T-helper 1 cell treated with Interleukin-12 subunit alpha and Interleukin-12 subunit beta and Interleukin-4 antibody, amounts not matched to agents 30 μg/mL and 1 μg/mL, for 36 hours (primary cell): ENCODE data around the gene IL4R.

ENCODE experiments used
- H3K27ac Mint-ChIP-seq: one replicate; pipeline ENCODE4 v1.8.0; 2021; ENCODE audit warnings: mild to moderate bottlenecking, mixed read lengths
- H3K27me3 Mint-ChIP-seq: one replicate; pipeline ENCODE4 v1.8.0; 2021; ENCODE audit warnings: low read depth, mixed read lengths
- H3K36me3 Mint-ChIP-seq: one replicate; pipeline ENCODE4 v1.8.0; 2021; ENCODE audit warnings: low read depth, mixed read lengths
- H3K4me1 Mint-ChIP-seq: one replicate; pipeline ENCODE4 v1.8.0; 2021; ENCODE audit warnings: low read depth, mixed read lengths
- H3K4me3 Mint-ChIP-seq: one replicate; pipeline ENCODE4 v1.8.0; 2021; ENCODE audit warnings: mild to moderate bottlenecking, moderate library complexity, mixed read lengths
- H3K9me3 Mint-ChIP-seq: one replicate; pipeline ENCODE4 v1.8.0; 2021; ENCODE audit warnings: mixed read lengths

IL4R gene

GRCh38 chr16:27339180-27339579 is 25.4 kb downstream of the IL4R start:
- peaks cover 81% of the 10 kb centered on the region for H3K36me3 Mint-ChIP-seq
- H3K4me1 Mint-ChIP-seq: peaks cover 28% of the 10 kb centered on the region

DNA sequence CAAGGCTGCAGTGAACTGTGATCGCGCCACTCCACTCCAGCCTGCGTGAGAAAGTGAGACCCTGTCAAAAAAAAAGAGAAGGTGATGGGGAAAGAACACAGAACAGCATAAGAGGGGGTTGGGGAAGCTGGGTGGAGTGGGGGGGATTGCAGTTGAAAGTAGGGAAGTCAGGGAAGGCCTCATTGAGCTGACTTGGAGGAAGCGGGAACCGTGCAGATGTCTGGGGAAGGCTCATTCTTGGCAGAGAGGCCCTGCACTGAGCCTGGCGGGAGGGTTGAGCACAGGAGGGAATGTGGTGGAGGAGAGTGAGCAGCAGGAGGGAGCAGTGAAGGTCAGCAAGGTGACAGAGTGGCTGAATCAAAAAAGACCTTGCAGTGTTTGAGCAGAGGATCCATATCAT is 26.9 kb downstream of the IL4R start:
- Mint-ChIP-seq H3K4me3 (no peak overlapping the region), H3K27me3 (no peaks in the 10 kb centered on the region), H3K27ac (peak overlapping the region; percentile 71), H3K4me1 (peaks cover 22% of the 10 kb centered on the region), H3K36me3 (peaks cover 80% of the 10 kb centered on the region), H3K9me3 (no peaks in the 10 kb centered on the region)

More at GRCh38 chr16:27339180-27339579, 25.4 kb downstream of the IL4R start:
- Mint-ChIP-seq H3K27me3 (no peaks in the 10 kb centered on the region), H3K4me3 (no peak overlapping the region), H3K27ac (no peak overlapping the region), H3K9me3 (no peaks in the 10 kb centered on the region)

DNA sequence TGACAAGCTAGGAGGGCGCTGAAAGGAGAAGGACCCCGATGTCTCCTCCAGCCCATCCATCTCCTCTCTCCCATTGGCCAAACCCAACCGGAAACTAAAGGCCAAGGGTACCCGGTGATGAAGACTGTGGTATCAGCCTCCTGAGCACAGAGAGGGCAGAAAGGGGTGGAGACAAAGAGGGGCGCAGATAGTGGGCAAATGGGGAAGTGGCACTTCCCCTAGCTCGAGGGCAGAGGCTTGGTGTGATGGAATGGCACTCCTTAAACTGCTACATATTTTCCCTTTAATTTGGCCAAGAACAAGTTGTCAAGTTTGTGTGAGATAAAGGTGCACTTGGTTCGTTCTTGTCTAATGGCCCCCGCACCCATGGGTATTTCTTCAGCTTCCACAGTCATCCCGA is 27.8 kb downstream of the IL4R start:
- Mint-ChIP-seq H3K9me3 (no peaks in the 10 kb centered on the region), H3K27ac (peak overlapping the region; percentile 71), H3K4me1 (peaks cover 16% of the 10 kb centered on the region), H3K36me3 (peaks cover 76% of the 10 kb centered on the region), H3K4me3 (no peak overlapping the region), H3K27me3 (no peaks in the 10 kb centered on the region)

DNA sequence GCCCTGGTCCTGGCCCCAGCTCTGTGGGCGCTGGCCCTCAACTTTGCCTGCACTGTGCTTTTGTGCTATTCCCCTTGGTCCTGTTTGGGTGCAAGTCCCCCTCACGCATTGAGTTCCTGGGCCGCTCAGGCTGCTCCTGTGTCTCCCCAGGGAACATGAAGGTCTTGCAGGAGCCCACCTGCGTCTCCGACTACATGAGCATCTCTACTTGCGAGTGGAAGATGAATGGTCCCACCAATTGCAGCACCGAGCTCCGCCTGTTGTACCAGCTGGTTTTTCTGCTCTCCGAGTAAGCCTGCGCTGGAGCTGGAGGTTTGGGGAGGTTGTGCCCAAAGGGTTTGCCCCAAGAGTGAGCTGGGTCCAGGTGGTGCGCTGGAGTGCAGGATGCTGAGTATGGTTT is 28.2 kb downstream of the IL4R start:
- Mint-ChIP-seq H3K36me3 (peaks cover 79% of the 10 kb centered on the region), H3K27ac (peak overlapping the region; percentile 52), H3K4me3 (no peak overlapping the region), H3K9me3 (no peaks in the 10 kb centered on the region), H3K4me1 (peaks cover 16% of the 10 kb centered on the region), H3K27me3 (no peaks in the 10 kb centered on the region)

- H3K27ac Mint-ChIP-seq: no peak overlapping the region
- H3K4me3 Mint-ChIP-seq: no peak overlapping the region
- H3K9me3 Mint-ChIP-seq: no peaks in the 10 kb centered on the region
- peaks cover 81% of the 10 kb centered on the region for H3K36me3 Mint-ChIP-seq
- peaks cover 20% of the 10 kb centered on the region for H3K4me1 Mint-ChIP-seq
- H3K27me3 Mint-ChIP-seq: no peaks in the 10 kb centered on the region
Measured at GRCh38 chr16:27344721-27345120, 30.9 kb downstream of the IL4R start.

DNA sequence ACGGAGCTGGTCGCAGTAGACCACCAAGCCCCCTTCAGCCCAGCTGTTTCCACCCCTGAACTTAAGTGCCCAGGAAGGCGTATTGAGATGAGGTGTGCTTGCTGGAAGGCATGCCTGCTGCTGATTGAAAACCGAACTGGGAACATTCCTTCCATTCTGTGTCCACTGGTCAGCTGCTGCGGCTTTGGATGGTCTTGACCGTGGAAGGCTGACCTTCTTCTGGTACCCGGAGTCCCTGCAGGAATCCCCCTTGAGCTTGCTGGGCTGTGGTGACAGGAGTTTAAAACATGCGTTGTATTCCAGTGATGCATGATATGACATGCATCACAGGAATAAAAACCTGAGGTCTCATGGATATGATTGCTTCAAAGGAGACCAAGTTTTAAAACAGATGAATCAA is 31.4 kb downstream of the IL4R start:
- peaks cover 82% of the 10 kb centered on the region for H3K36me3 Mint-ChIP-seq
- no peaks in the 10 kb centered on the region for H3K9me3 Mint-ChIP-seq
- H3K27ac Mint-ChIP-seq: no peak overlapping the region

DNA sequence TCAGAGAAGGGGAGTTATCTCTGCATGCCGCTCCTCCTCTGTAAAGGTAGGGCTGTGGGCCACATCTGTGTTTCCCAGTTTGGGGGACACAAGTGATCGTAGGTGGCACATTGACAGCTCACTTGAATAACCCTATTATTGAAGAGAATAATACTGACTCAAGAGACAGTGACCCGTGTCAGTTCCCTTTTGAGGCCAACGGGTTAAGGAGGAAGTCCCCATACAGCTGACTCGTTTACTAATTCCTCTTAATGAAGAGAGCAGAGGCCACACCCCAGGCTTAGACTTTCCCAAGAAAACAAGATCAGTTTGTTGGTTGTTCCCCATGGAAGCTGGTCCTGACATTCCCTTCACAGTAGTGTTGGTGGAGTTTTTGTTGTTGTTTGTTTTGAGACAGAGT is 33.0 kb downstream of the IL4R start:
- no peaks in the 10 kb centered on the region for H3K27me3 Mint-ChIP-seq
- peaks cover 84% of the 10 kb centered on the region for H3K36me3 Mint-ChIP-seq

More for the DNA sequence above, 31.4 kb downstream of the IL4R start:
- H3K4me3 Mint-ChIP-seq: no peak overlapping the region
- H3K27me3 Mint-ChIP-seq: no peaks in the 10 kb centered on the region
- H3K4me1 Mint-ChIP-seq: peaks cover 20% of the 10 kb centered on the region

DNA sequence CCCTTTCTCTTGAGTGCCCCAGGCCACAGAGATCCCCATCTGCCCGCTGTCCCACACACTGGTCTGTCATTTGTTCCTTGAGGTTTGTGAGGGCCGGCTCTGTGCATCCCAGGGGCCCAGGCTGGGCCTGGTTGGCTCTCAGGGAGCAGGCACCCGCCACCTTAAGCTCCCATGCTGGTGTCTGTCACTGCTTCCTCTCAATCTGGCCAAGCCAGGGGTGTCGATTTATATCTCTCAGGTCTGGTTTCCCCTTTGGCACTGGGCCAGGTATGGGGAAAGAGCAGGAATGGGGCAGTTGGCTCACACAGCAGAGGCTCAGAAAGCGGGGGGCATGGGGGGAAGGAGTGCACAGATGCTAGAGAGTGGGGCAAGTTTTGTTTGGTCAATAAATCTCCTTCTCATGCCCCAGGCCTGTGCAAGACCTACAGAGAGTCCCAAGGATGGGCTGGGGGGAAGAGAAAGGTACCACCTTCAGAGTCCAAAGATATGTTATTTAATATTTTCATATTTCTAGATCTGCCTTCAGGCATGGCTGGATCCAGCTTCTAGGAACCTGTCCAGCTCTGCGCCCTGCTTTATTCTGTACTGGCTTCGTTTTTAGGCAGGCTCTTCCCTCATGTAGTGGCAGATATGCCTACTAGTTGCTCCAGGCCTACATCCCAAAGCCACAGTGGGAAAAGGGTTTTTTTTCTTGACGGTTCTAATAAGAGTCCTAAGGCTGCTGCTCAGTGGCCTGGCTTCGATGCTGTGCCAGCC is 34.3 kb downstream of the IL4R start:
- Mint-ChIP-seq H3K4me3 (peak overlapping the region; percentile 10), H3K27ac (no peak overlapping the region), H3K4me1 (peaks cover 13% of the 10 kb centered on the region), H3K9me3 (no peaks in the 10 kb centered on the region), H3K27me3 (no peaks in the 10 kb centered on the region), H3K36me3 (peaks cover 82% of the 10 kb centered on the region)

More for the DNA sequence above, 33.0 kb downstream of the IL4R start:
- no peak overlapping the region for H3K27ac Mint-ChIP-seq
- no peak overlapping the region for H3K4me3 Mint-ChIP-seq
- peaks cover 13% of the 10 kb centered on the region for H3K4me1 Mint-ChIP-seq
- no peaks in the 10 kb centered on the region for H3K9me3 Mint-ChIP-seq

DNA sequence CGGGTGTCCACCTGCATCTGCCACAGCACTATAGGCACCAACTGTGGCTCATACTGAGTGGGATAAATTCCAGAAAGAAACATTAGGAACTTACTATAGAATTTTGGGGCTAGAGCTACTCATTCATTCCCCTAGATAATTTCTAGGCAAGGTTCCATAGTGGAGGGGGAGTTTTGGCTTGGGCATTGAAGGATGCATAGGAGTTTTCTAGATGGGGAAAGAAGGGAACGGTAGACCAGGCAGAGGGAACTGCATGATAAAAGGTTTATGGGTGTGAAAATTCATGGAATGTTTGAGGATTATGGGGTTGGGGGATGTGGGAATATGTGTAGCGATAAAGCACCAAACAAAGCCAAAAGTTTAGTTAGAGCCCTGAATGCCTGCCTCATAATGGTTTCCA is 35.5 kb downstream of the IL4R start:
- H3K9me3 Mint-ChIP-seq: no peaks in the 10 kb centered on the region

DNA sequence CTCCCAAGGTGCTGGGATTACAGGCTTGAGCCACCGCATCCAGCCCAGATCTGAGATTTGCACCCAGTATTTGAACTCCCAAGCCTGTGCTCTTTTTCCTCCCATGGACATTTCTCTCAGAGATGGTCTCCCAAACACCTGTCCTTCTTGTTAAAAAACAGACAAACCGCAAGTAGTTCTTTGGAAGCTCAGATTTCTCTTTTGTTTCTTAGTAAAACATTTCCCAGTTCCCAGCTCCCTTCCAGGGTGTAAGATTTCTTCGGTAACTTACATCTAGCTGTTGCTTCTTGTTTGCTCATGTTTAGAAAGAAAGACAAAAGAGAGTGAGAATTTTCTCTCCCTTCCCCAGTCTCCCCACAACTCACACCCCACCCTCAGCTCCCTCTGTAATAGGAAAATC is 36.2 kb downstream of the IL4R start:
- H3K27ac Mint-ChIP-seq: peak overlapping the region; percentile 21
- H3K9me3 Mint-ChIP-seq: no peaks in the 10 kb centered on the region
- no peaks in the 10 kb centered on the region for H3K27me3 Mint-ChIP-seq
- H3K36me3 Mint-ChIP-seq: peaks cover 79% of the 10 kb centered on the region
- H3K4me3 Mint-ChIP-seq: no peak overlapping the region
- H3K4me1 Mint-ChIP-seq: peaks cover 24% of the 10 kb centered on the region

More for the DNA sequence above, 35.5 kb downstream of the IL4R start:
- Mint-ChIP-seq H3K27ac (peak overlapping the region; percentile 24), H3K4me3 (no peak overlapping the region), H3K27me3 (no peaks in the 10 kb centered on the region), H3K4me1 (peaks cover 20% of the 10 kb centered on the region), H3K36me3 (peaks cover 78% of the 10 kb centered on the region)

DNA sequence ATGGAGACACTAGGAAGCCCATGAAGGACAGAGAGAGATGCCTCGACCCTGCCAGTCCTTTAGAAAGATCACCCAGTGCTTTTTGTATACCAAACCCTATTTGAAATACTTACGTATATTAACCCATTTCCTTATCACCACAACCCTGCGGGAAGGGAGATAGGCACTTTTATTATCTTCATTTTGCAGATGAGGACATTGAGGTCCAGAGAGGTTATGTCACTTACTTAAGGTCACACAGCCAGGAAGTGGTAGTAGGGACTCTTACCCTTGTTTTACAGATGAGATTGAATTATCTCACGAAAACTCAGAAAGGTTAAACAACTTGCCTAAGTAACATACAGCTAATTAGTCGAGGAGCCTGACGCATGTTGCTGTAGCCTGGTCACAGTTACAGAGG is 38.2 kb downstream of the IL4R start:
- H3K9me3 Mint-ChIP-seq: no peaks in the 10 kb centered on the region
- H3K4me3 Mint-ChIP-seq: no peak overlapping the region
- H3K4me1 Mint-ChIP-seq: peaks cover 28% of the 10 kb centered on the region
- no peaks in the 10 kb centered on the region for H3K27me3 Mint-ChIP-seq
- H3K36me3 Mint-ChIP-seq: peaks cover 82% of the 10 kb centered on the region
- no peak overlapping the region for H3K27ac Mint-ChIP-seq

DNA sequence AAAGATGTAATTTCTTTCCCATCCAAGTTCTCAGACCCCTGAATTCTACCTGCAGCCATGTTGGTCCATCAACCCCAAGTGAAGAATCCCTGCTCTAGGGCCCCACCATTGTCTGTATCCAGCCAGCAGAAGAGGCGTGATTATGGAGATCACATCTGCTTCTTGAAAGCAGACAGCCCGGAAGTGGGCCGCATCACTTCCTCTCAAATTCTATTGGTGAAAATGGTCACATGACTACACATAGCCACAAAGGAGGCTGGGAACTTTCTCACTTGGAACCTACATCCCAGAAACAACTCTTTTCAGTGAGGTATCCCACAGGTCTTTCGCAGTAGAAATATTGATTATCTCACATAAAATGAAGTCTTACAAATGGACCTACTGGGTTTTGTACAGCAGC is 40.1 kb downstream of the IL4R start:
- no peaks in the 10 kb centered on the region for H3K9me3 Mint-ChIP-seq
- peaks cover 84% of the 10 kb centered on the region for H3K36me3 Mint-ChIP-seq
- peak overlapping the region; percentile 45 for H3K27ac Mint-ChIP-seq
- H3K4me1 Mint-ChIP-seq: peaks cover 27% of the 10 kb centered on the region
- H3K27me3 Mint-ChIP-seq: no peaks in the 10 kb centered on the region
- H3K4me3 Mint-ChIP-seq: no peak overlapping the region

- H3K27me3 Mint-ChIP-seq: no peaks in the 10 kb centered on the region
Measured at GRCh38 chr16:27355610-27356009, 41.8 kb downstream of the IL4R start.

GRCh38 chr16:27356794-27357193 is 43.0 kb downstream of the IL4R start:
- peaks cover 5% of the 10 kb centered on the region for H3K9me3 Mint-ChIP-seq
- H3K4me1 Mint-ChIP-seq: peaks cover 27% of the 10 kb centered on the region
- H3K27ac Mint-ChIP-seq: peak overlapping the region; percentile 11
- H3K27me3 Mint-ChIP-seq: no peaks in the 10 kb centered on the region
- no peak overlapping the region for H3K4me3 Mint-ChIP-seq
- H3K36me3 Mint-ChIP-seq: peaks cover 78% of the 10 kb centered on the region

More at GRCh38 chr16:27355610-27356009, 41.8 kb downstream of the IL4R start:
- peaks cover 5% of the 10 kb centered on the region for H3K9me3 Mint-ChIP-seq
- H3K4me1 Mint-ChIP-seq: peaks cover 25% of the 10 kb centered on the region
- H3K4me3 Mint-ChIP-seq: no peak overlapping the region
- H3K27ac Mint-ChIP-seq: peak overlapping the region; percentile 72
- peaks cover 79% of the 10 kb centered on the region for H3K36me3 Mint-ChIP-seq

GRCh38 chr16:27359051-27359450 is 45.3 kb downstream of the IL4R start:
- Mint-ChIP-seq H3K27me3 (no peaks in the 10 kb centered on the region), H3K36me3 (peaks cover 77% of the 10 kb centered on the region), H3K4me1 (peaks cover 23% of the 10 kb centered on the region), H3K27ac (peak overlapping the region; percentile 36), H3K4me3 (no peak overlapping the region), H3K9me3 (peaks cover 5% of the 10 kb centered on the region)
